ENCODE results near the gene CCDC15.

Gene CCDC15

DNA sequence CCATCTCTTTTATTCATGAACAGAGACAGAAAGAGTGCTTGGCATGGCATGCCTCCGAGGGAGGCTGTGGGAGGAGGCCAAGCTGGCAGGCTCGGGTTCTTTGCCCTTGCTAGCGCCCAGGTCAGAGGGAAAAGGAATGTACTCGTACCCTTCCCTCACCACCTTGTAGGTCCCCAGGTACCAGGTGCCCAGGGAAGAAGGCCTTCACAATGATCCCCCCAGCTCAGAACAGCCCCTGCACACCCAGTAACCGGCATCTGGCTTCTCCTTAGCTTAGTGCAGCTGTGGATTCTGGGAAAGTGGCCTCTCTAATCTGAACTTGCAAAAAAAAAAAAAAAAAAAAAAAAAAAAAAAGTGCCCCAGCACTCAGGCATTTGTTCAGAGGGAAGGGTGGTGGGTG is 33.6 kb upstream of the CCDC15 start:
- TF ChIP-seq ZBTB1 (tag by site-specific recombination; IDR thresholded peaks at IDR 0.05) (no peak), ZFP3 (tag by site-specific recombination; IDR thresholded peaks at IDR 0.05; ENCODE audit: low read depth) (no peak), ZNF426 (tag by site-specific recombination; IDR thresholded peaks at IDR 0.05) (no peak), ZFHX2 (tag by site-specific recombination; conservative IDR thresholded peaks at IDR 0.05) (no peak), ZNF10 (tag by site-specific recombination; IDR thresholded peaks at IDR 0.05) (no peak), TCF7L2 (IDR thresholded peaks at IDR 0.05; ENCODE audit: borderline replicate concordance, low read depth, low read length) (no peak), ZBTB48 (tag by site-specific recombination; IDR thresholded peaks at IDR 0.05) (no peak), ZNF626 (tag by site-specific recombination; IDR thresholded peaks at IDR 0.05) (no peak)
- TF ChIP-seq, protein P1, sequence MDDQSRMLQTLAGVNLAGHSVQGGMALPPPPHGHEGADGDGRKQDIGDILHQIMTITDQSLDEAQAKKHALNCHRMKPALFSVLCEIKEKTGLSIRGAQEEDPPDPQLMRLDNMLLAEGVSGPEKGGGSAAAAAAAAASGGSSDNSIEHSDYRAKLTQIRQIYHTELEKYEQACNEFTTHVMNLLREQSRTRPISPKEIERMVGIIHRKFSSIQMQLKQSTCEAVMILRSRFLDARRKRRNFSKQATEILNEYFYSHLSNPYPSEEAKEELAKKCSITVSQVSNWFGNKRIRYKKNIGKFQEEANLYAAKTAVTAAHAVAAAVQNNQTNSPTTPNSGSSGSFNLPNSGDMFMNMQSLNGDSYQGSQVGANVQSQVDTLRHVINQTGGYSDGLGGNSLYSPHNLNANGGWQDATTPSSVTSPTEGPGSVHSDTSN (CRISPR knock-in tag; IDR thresholded peaks at IDR 0.05) = no peak
- H3K4me3 ChIP-seq (ENCODE audit: low read depth, low read length) = no peak overlapping the region
- H3K27ac ChIP-seq (ENCODE audit: extremely low read depth, low read depth, low read length) = no peak overlapping the region
- ChIA-PET POLR2A (interaction anchor here (0.6 to 2.2 kb wide), 6 partner anchors 20 to 503 kb away, joined by 3 to 11 read pairs (median 4); partner anchors contain the start of gene CCDC15), CTCF (interaction anchor here (0.6 to 1.2 kb wide), 4 partner anchors 10 to 649 kb away, joined by 3 to 4 read pairs (median 4); partner anchors contain the start of gene EI24)
- no peaks in the 10 kb centered on the region for H3K36me3 ChIP-seq (ENCODE audit: control insufficient read depth in 2 of 2, insufficient read depth in 1 of 2, low read length in 2 of 2)
- H3K9me3 ChIP-seq (ENCODE audit: control insufficient read depth, insufficient read depth, low read depth, low read length) = no peaks in the 10 kb centered on the region
- H3K4me1 ChIP-seq (ENCODE audit: control insufficient read depth, insufficient read depth, low read length) = no peaks in the 10 kb centered on the region

DNA sequence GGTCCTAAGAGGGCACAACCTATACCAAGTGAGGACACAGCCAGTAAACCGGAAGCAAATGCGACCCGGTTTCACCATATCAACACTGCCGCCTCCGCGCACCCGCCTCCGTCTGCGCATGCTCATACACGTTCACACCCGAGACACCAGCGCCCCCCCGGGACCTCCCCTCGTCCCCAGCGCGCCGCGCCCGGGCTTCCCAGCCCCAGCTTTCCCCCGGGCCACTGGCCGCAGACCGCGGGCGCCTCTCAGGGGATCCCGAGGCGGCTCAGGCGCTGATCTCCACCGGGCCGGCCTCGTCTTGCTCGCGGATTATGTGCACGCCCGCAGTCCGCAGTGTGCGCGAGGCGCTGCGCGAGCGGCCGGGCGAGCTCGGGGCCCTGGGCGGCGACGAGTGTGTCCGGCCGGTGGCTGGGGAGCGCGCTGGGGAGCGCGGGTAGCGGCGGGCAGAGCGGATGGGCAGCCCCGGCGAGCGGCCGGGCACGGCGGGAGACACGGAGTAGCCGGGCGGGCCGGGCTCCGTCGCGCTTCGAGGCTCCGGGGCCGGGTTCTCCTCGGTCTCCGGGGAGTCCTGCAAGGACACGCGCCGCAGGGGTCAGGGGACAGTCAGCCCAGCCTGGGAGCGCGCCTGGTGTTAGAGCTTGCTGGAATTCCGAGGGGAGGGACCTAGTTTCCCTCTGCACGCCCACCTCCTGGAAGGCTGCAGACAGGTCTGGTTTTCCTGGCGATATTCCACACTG is 33.0 kb upstream of the CCDC15 start:
- no peaks in the 10 kb centered on the region for H3K4me1 ChIP-seq (ENCODE audit: control insufficient read depth, insufficient read depth, low read length)
- H3K27ac ChIP-seq (ENCODE audit: extremely low read depth, low read depth, low read length) = peak overlapping the region; percentile 64; the same call in 1 of the 2 replicates
- no peaks in the 10 kb centered on the region for H3K9me3 ChIP-seq (ENCODE audit: control insufficient read depth, insufficient read depth, low read depth, low read length)
- peak overlapping the region; percentile 27 for H3K4me3 ChIP-seq (ENCODE audit: low read depth, low read length)
- no peak for TF ChIP-seq ZNF548 (tag by site-specific recombination; IDR thresholded peaks at IDR 0.05)
- no peak for TF ChIP-seq SP2 (tag by site-specific recombination; IDR thresholded peaks at IDR 0.05)
- TF ChIP-seq, protein P1 (CRISPR knock-in tag; IDR thresholded peaks at IDR 0.05) = peak; percentile 73; the same call in 1 of the 2 replicates
- CTCF ChIA-PET = interaction anchor here (0.5 to 1.2 kb wide), 4 partner anchors 45 to 648 kb away, joined by 3 to 4 read pairs (median 4); partner anchors contain the start of gene EI24
- POLR2A ChIA-PET = interaction anchor here (0.7 to 2.2 kb wide), 4 partner anchors 20 to 45 kb away, joined by 3 to 11 read pairs (median 6); partner anchors contain the start of gene CCDC15
- no peaks in the 10 kb centered on the region for H3K36me3 ChIP-seq (ENCODE audit: control insufficient read depth in 2 of 2, insufficient read depth in 1 of 2, low read length in 2 of 2)

DNA sequence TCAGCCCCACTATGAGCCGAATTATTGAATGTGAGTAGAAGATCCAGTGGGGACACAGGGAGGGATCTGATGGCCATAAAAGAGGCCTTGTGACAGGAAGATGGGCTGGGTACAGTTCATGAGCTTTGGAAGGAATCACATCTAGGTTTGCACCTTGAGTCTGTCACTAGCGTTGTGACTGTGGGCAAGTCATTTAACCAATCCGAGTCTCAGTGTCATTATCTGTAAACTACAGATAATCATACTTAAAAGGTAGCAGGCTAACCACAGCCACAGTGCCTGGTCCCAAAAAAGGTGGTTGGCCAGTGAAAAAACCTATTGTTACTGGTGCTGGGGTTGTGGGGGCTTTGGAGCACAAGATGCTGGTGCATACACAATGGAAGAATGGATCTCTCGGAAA is 31.2 kb upstream of the CCDC15 start:
- ChIA-PET POLR2A (no interaction called here), CTCF (no interaction called here)
- H3K36me3 ChIP-seq (ENCODE audit: control insufficient read depth in 2 of 2, insufficient read depth in 1 of 2, low read length in 2 of 2) = no peaks in the 10 kb centered on the region
- H3K9me3 ChIP-seq (ENCODE audit: control insufficient read depth, insufficient read depth, low read depth, low read length) = no peaks in the 10 kb centered on the region
- no peak overlapping the region for H3K4me3 ChIP-seq (ENCODE audit: low read depth, low read length)
- H3K27ac ChIP-seq (ENCODE audit: extremely low read depth, low read depth, low read length) = no peak overlapping the region
- H3K4me1 ChIP-seq (ENCODE audit: control insufficient read depth, insufficient read depth, low read length) = no peaks in the 10 kb centered on the region
- TF ChIP-seq ZNF174 (tag by site-specific recombination; IDR thresholded peaks at IDR 0.05) = no peak
- TF ChIP-seq, protein P2, sequence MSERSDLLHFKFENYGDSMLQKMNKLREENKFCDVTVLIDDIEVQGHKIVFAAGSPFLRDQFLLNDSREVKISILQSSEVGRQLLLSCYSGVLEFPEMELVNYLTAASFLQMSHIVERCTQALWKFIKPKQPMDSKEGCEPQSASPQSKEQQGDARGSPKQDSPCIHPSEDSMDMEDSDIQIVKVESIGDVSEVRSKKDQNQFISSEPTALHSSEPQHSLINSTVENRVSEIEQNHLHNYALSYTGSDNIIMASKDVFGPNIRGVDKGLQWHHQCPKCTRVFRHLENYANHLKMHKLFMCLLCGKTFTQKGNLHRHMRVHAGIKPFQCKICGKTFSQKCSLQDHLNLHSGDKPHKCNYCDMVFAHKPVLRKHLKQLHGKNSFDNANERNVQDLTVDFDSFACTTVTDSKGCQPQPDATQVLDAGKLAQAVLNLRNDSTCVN (tag by site-specific recombination; optimal IDR thresholded peaks at IDR 0.05) = no peak
- no peak for TF ChIP-seq ZNF549 (tag by site-specific recombination; IDR thresholded peaks at IDR 0.05)
- TF ChIP-seq ZNF335 (tag by site-specific recombination; conservative IDR thresholded peaks at IDR 0.05) = no peak
- TF ChIP-seq ZNF423 (tag by site-specific recombination; IDR thresholded peaks at IDR 0.05) = no peak
- no peak for TF ChIP-seq ZFP3 (tag by site-specific recombination; IDR thresholded peaks at IDR 0.05; ENCODE audit: low read depth)
- TF ChIP-seq ZNF510 (tag by site-specific recombination; IDR thresholded peaks at IDR 0.05; ENCODE audit: insufficient replicate concordance) = no peak
- no peak for TF ChIP-seq ZNF248 (tag by site-specific recombination; IDR thresholded peaks at IDR 0.05)
- no peak for TF ChIP-seq GLIS2 (tag by site-specific recombination; IDR thresholded peaks at IDR 0.05)
- TF ChIP-seq ZXDB (tag by site-specific recombination; IDR thresholded peaks at IDR 0.05) = no peak
- TF ChIP-seq KLF16 (tag by site-specific recombination; IDR thresholded peaks at IDR 0.05) = no peak
- TF ChIP-seq ZNF16 (tag by site-specific recombination; IDR thresholded peaks at IDR 0.05; ENCODE audit: low read depth) = no peak
- TF ChIP-seq, protein P3, sequence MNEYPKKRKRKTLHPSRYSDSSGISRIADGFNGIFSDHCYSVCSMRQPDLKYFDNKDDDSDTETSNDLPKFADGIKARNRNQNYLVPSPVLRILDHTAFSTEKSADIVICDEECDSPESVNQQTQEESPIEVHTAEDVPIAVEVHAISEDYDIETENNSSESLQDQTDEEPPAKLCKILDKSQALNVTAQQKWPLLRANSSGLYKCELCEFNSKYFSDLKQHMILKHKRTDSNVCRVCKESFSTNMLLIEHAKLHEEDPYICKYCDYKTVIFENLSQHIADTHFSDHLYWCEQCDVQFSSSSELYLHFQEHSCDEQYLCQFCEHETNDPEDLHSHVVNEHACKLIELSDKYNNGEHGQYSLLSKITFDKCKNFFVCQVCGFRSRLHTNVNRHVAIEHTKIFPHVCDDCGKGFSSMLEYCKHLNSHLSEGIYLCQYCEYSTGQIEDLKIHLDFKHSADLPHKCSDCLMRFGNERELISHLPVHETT (tag by site-specific recombination; IDR thresholded peaks at IDR 0.05) = no peak
- TF ChIP-seq REPIN1 (tag by site-specific recombination; IDR thresholded peaks at IDR 0.05; ENCODE audit: low read depth) = no peak
- TF ChIP-seq ZNF157 (tag by site-specific recombination; IDR thresholded peaks at IDR 0.05) = no peak
- TF ChIP-seq ZNF416 (tag by site-specific recombination; IDR thresholded peaks at IDR 0.05) = no peak

Measured in HEK293 (cell line).